HG02623 (cell line): ENCODE results near the gene LHFPL6.

Source experiments
- ATAC-seq: cut with Tn5 transposase; IDR thresholded peaks from one replicate; pipeline ENCODE4 v1.9.1; 2021; ENCODE audit warnings: moderate library complexity; ENCODE audit not compliant: unreplicated experiment

Gene LHFPL6

GRCh38 chr13:39318161-39318560 lies 284.8 kb downstream of the LHFPL6 start:
- ATAC-seq, result no peak

- no peak for ATAC-seq
Measured at GRCh38 chr13:39317291-39317690, 285.7 kb downstream of the LHFPL6 start.

- ATAC-seq, result no peak
Measured at GRCh38 chr13:39315796-39316195, 287.2 kb downstream of the LHFPL6 start.

- ATAC-seq, result no peak
Measured at GRCh38 chr13:39313721-39314120, 289.3 kb downstream of the LHFPL6 start.

GRCh38 chr13:39312596-39312995 lies 290.4 kb downstream of the LHFPL6 start:
- ATAC-seq, result no peak

GRCh38 chr13:39311619-39312018 lies 291.4 kb downstream of the LHFPL6 start:
- ATAC-seq, result no peak

GRCh38 chr13:39310961-39311360 lies 292.0 kb downstream of the LHFPL6 start:
- ATAC-seq, result no peak

GRCh38 chr13:39306639-39307589 lies 296.1 kb downstream of the LHFPL6 start:
- peak; percentile 93 for ATAC-seq

GRCh38 chr13:39302820-39303219 lies 300.2 kb downstream of the LHFPL6 start:
- no peak for ATAC-seq

- no peak for ATAC-seq
Measured at GRCh38 chr13:39298951-39299350, 304.0 kb downstream of the LHFPL6 start.

- no peak for ATAC-seq
Measured at GRCh38 chr13:39297664-39298171, 305.3 kb downstream of the LHFPL6 start.

- no peak for ATAC-seq
Measured at GRCh38 chr13:39297023-39297422, 306.0 kb downstream of the LHFPL6 start.

- ATAC-seq, result no peak
Measured at GRCh38 chr13:39296193-39296592, 306.8 kb downstream of the LHFPL6 start.
